K562 (cell line): ENCODE data around the gene RAB41. TPM values are rescaled to one million over a fixed set of nuclear protein-coding genes. Genes with fewer than 3 reads are reported as not detected.
A peak's percentile ranks its signal among the peaks of the same experiment; 100 is the strongest.

Experiments
- ATF7 ChIP-seq: fragments of 450-650 bp; IDR thresholded peaks from 2 replicates; pipeline ENCODE4 v1.7.1; 2014; ENCODE audit warnings: mild to moderate bottlenecking, moderate library complexity
- CBFA2T3 ChIP-seq: fragments of 450-650 bp; IDR thresholded peaks from 2 replicates; pipeline ENCODE4 v1.6.1; 2017
- COPS2 ChIP-seq: fragments of 450-650 bp; conservative IDR thresholded peaks from 2 replicates; pipeline ENCODE4 v1.6.1; 2016; ENCODE audit warnings: mild to moderate bottlenecking, moderate library complexity
- CXXC5 ChIP-seq: fragments of 250-450 bp; sonication (Bioruptor Pico); IDR thresholded peaks from 2 replicates; pipeline ENCODE4 v1.8.0; 2022; ENCODE audit warnings: inconsistent platforms, mild to moderate bottlenecking, moderate library complexity
- GATAD2B ChIP-seq: fragments of 450-650 bp; IDR thresholded peaks from 2 replicates; pipeline ENCODE4 v1.6.1; 2017; ENCODE audit warnings: mild to moderate bottlenecking, borderline replicate concordance
- HDAC2 ChIP-seq: fragments of 450-650 bp; IDR thresholded peaks from 2 replicates; pipeline ENCODE4 v1.6.1; 2016; ENCODE audit warnings: mild to moderate bottlenecking
- HDAC3 ChIP-seq: fragments of 450-650 bp; IDR thresholded peaks from 2 replicates; pipeline ENCODE4 v1.6.1; 2018; ENCODE audit warnings: borderline replicate concordance, mild to moderate bottlenecking, moderate library complexity; ENCODE audit not compliant: partially characterized antibody
- MCM5 ChIP-seq: fragments of 450-650 bp; IDR thresholded peaks from 2 replicates; pipeline ENCODE4 v1.6.1; 2016; ENCODE audit warnings: low read depth
- MECOM ChIP-seq: fragments of 250-450 bp; sonication (Bioruptor Pico); IDR thresholded peaks from 2 replicates; pipeline ENCODE4 v1.8.0; 2022; ENCODE audit warnings: inconsistent platforms
- MEIS2 ChIP-seq: fragments of 450-650 bp; IDR thresholded peaks from 2 replicates; pipeline ENCODE4 v1.6.1; 2014; ENCODE audit warnings: mild to moderate bottlenecking; ENCODE audit not compliant: partially characterized antibody
- RFX1 ChIP-seq: fragments of 450-650 bp; IDR thresholded peaks from 2 replicates; pipeline ENCODE4 v1.6.1; 2016; ENCODE audit warnings: mild to moderate bottlenecking, moderate library complexity
- SIN3B ChIP-seq: fragments of 450-650 bp; IDR thresholded peaks from 2 replicates; pipeline ENCODE4 v1.6.1; 2017; ENCODE audit warnings: low read depth, mild to moderate bottlenecking, moderate library complexity
- SP1 ChIP-seq: sonication (generic); formaldehyde crosslinking; IDR thresholded peaks from 2 replicates; pipeline ENCODE4 v1.8.1; 2022; ENCODE audit warnings: mild to moderate bottlenecking, missing genetic modification reagents
- SRSF7 ChIP-seq: fragments of 200-400 bp; formaldehyde crosslinking; optimal IDR thresholded peaks from 2 replicates; pipeline ENCODE3; 2017; ENCODE audit warnings: mild to moderate bottlenecking, low read depth, low read length
- TRIM24 ChIP-seq, 2 experiments: fragments of 450-650 bp; IDR thresholded peaks; 2 replicates each; pipeline ENCODE4 v1.6.1; 2016
- ZNF146 ChIP-seq: IDR thresholded peaks from one replicate; pipeline ENCODE4 v1.6.1; 2018; ENCODE audit warnings: missing compliant biosample characterization; ENCODE audit not compliant: unreplicated experiment
- ZNF232 ChIP-seq: sonication (generic); formaldehyde crosslinking; IDR thresholded peaks from 2 replicates; pipeline ENCODE4 v1.8.0; 2022; ENCODE audit warnings: mild to moderate bottlenecking, missing genetic modification reagents
- polyA plus RNA-seq, 8 experiments: library from polyadenylated mRNA; depleted of rRNA in 4 of 8; stranded (reverse) in 5 of 8; unstranded in 3 of 8; fragments of >200 nt; fragmentation: Nextera tagmentation in 2 of 8; fragmentation: Illumina TruSeq in 1 of 8; extraction: Ambion mirVana in 2 of 8; extraction: Trizol in 1 of 8; gene quantifications; 2 replicates each; pipeline versions ENCODE4 v1.2.1 to v1.2.3, GENCODE V29; 2011 to 2014; ENCODE audit warnings: inconsistent platforms in 1 of 8, missing spikeins in 1 of 8
- total RNA-seq, 7 experiments: library from RNA; depleted of rRNA in 6 of 7; stranded (reverse); fragments of >200 nt in 6 of 7; fragmentation: Illumina TruSeq in 2 of 7; extraction: Trizol in 2 of 7; gene quantifications; 2 replicates each; pipeline versions ENCODE4 v1.2.1 to v1.2.3, GENCODE V29; 2011 to 2021; ENCODE audit warnings: low replicate concordance in 1 of 7
- TF ChIP-seq, protein P1 (sequence below): IDR thresholded peaks from 2 replicates; pipeline ENCODE4 v1.6.1; 2014; ENCODE audit warnings: antibody characterized with exemption
- TF ChIP-seq, protein P2 (sequence below): sonication (generic); formaldehyde crosslinking; IDR thresholded peaks from 2 replicates; pipeline ENCODE4 v1.9.0; 2022; ENCODE audit warnings: mild to moderate bottlenecking, missing genetic modification reagents
- TF ChIP-seq, protein P3 (sequence below), 2 experiments: fragments of 450-650 bp in 1 of 2; sonication (generic) in 1 of 2; formaldehyde crosslinking; conservative IDR thresholded peaks; 2 replicates each; pipeline versions ENCODE4 v1.4.0 to v1.8.1; 2020 to 2022; ENCODE audit warnings: mild to moderate bottlenecking in 1 of 2, missing genetic modification reagents in 1 of 2
- TF ChIP-seq, protein P4 (sequence below): fragments of 250-450 bp; sonication (Bioruptor Pico); IDR thresholded peaks from 2 replicates; pipeline ENCODE4 v1.5.0; 2021; ENCODE audit warnings: mild to moderate bottlenecking, moderate library complexity

RAB41 gene
- total and polyA plus RNA-seq, 9 of the 15 experiments (the other 6 are each of a cell fraction or from before 2014, with no cell fraction given) = 0.08 TPM; not detected in 8

DNA sequence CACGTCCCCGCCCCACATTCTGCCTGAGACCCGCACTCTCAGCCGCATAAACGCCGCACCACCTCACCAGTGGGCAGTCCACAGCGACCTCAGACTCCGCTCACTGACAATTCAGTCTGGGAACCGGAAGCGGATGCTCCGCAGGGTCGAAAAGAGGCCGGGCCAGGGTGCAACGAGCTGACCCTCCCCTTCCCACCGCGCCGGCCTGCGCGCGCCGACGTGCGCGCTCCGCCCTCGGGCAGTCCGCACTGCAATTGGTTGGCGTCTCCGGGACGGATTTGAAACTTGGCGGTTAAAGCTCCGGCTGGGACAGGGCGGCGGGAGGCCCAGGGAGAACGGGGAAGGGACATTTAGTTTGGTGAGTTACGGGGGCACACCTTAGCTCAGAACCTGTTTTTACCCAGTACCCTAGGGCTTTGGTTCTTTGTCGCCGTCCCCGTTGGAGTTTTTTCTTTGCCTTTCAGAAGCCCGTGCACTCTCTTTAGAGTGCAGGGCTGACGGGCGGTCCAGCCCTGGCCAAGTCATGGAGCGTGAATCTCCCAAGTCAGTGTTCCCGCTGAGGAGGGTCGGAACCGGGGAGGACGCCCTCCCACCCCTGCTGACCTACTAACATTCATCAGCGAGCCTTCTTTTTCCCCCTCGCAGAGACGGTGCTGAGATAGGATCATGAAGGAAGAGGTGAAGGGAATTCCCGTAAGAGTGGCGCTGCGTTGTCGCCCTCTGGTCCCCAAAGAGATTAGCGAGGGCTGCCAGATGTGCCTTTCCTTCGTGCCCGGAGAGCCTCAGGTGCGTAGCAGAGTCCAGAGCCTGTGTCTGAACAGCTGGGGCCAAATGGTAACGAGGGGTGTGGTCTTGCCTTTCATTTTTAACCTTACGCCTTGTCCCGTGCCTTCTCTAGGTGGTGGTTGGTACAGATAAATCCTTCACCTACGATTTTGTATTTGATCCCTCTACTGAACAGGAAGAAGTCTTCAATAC, 8.1 kb downstream of the RAB41 start, which contains the start of the genes KIF4A and PDZD11 (continued):
- TF ChIP-seq, protein P1, sequence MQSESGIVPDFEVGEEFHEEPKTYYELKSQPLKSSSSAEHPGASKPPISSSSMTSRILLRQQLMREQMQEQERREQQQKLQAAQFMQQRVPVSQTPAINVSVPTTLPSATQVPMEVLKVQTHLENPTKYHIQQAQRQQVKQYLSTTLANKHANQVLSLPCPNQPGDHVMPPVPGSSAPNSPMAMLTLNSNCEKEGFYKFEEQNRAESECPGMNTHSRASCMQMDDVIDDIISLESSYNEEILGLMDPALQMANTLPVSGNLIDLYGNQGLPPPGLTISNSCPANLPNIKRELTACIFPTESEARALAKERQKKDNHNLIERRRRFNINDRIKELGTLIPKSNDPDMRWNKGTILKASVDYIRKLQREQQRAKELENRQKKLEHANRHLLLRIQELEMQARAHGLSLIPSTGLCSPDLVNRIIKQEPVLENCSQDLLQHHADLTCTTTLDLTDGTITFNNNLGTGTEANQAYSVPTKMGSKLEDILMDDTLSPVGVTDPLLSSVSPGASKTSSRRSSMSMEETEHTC = no peak
- no peak for TF ChIP-seq HDAC3
- TF ChIP-seq ATF7 = 0 out of 2 replicates have a peak, but pooled peaks have one; percentile 19
- 0 out of 2 replicates have a peak, but pooled peaks have one; percentile 24 for TF ChIP-seq HDAC2
- TF ChIP-seq, protein P2, sequence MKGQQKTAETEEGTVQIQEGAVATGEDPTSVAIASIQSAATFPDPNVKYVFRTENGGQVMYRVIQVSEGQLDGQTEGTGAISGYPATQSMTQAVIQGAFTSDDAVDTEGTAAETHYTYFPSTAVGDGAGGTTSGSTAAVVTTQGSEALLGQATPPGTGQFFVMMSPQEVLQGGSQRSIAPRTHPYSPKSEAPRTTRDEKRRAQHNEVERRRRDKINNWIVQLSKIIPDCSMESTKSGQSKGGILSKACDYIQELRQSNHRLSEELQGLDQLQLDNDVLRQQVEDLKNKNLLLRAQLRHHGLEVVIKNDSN (CRISPR knock-in tag) = no peak
- no peak for TF ChIP-seq TRIM24 (IDR thresholded peaks at IDR 0.05)
- TF ChIP-seq, protein P3, sequence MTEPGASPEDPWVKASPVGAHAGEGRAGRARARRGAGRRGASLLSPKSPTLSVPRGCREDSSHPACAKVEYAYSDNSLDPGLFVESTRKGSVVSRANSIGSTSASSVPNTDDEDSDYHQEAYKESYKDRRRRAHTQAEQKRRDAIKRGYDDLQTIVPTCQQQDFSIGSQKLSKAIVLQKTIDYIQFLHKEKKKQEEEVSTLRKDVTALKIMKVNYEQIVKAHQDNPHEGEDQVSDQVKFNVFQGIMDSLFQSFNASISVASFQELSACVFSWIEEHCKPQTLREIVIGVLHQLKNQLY (CRISPR knock-in tag; conservative IDR thresholded peaks at IDR 0.05) = no peak
- no peak for TF ChIP-seq MECOM (CRISPR knock-in tag)
- TF ChIP-seq SIN3B = peak; percentile 36; the same call in 1 of the 2 replicates
- TF ChIP-seq ZNF232 = no peak
- no peak for TF ChIP-seq SRSF7
- TF ChIP-seq COPS2 = no peak
- TF ChIP-seq SP1 (CRISPR knock-in tag) = peak; percentile 46; the same call in 1 of the 2 replicates
- peak; percentile 73 for TF ChIP-seq MEIS2
- TF ChIP-seq CXXC5 (CRISPR knock-in tag) = peak; percentile 89
- TF ChIP-seq MCM5 = no peak
- TF ChIP-seq GATAD2B = peak; percentile 13; the same call in 1 of the 2 replicates
- TF ChIP-seq, protein P4, sequence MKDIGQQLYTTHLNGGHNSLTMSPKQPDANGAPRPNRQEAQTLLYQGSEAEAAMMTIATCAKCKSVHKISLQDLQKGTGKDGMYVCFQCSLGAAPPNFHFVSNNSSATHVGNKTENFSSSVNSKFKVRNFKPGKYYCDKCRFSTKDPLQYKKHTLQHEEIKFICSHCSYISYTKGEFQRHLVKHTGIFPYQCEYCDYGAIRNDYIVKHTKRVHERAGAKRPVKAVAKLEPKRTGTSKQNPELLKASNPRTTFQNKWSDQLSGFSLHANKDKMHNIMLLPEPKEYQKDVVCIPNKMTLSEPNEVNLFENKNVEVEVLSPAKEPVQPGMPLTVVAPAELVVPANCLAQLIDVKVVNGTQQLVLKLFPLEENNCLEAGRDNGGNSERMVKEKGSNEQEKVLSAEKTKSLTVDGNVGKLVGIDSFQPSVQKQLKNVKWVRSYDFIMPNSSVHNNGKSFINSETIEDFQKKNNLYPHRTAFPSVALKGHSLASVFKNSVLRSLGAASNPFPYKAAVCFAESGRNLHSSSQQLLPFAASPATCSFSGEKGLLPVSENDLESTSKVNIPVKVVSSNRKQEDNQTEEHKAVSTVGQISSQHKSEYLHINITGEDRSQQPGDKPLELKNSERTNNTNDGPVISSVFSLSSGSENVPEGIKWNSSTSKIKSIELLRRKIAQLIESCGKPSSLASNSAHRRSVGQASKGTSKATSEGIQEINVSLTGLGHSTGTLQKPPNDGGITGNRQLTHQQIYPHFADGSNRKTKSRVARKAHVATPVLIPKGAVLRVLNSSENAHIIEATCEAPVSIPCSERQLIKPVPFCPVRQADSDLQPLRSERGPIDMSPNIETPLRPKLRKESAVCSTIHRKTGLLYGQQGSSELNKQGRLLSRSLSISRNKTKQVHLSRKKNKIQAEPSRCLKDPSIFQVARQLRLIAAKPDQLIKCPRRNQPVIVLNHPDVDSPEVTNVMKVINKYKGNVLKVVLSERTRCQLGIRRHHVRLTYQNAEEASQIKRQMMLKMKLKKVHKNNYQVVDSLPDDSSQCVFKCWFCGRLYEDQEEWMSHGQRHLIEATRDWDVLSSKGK (CRISPR knock-in tag) = no peak
- TF ChIP-seq CBFA2T3 = no peak
- no peak for TF ChIP-seq ZNF146 (CRISPR knock-in tag)
- TF ChIP-seq RFX1 = no peak
